PC-3 (cell line): ENCODE measurements around the gene ISCU. TPM values are rescaled to one million over a fixed set of nuclear protein-coding genes. Genes with fewer than 3 reads are reported as not detected.

Experiments
- ATAC-seq: fragments of 200-7000 bp; cut with Tn5 transposase; 2 replicates; pipeline ENCODE4 v1.9.1; 2020; ENCODE audit warnings: mild to moderate bottlenecking, moderate library complexity
- BruUV-seq: library from RNA; stranded (reverse); fragments of 400-500 nt; replicated peaks from 2 replicates; lab custom pipeline; 2021; lab: Mats Ljungman, UMichigan
- CTCF ChIA-PET: fragments of 300-600 bp; sonication (Branson Sonifier 250); formaldehyde crosslinking; loops from one replicate; lab custom pipeline; 2022; ENCODE audit warnings: antibody characterized with exemption; lab: Charles Lee
- POLR2A ChIA-PET: fragments of 300-600 bp; sonication (Branson Sonifier 250); formaldehyde crosslinking; loops from one replicate; lab custom pipeline; 2022; ENCODE audit warnings: antibody characterized with exemption; ENCODE audit not compliant: unreplicated experiment; lab: Charles Lee
- DNase-seq: peaks from one replicate; pipeline ENCODE4 v3.0.0-alpha.2; 2015
- H2AFZ ChIP-seq: fragments of 300-600 bp; sonication (generic); 2 replicates; pipeline ENCODE4 v1.6.0; 2016; ENCODE audit warnings: antibody characterized with exemption, low read length
- H3F3A ChIP-seq: fragments of 300-600 bp; sonication (generic); one replicate; pipeline ENCODE4 v1.6.0; 2017; ENCODE audit warnings: antibody characterized with exemption, low read length, control low read depth, mild to moderate bottlenecking; ENCODE audit not compliant: unreplicated experiment
- H3K27ac ChIP-seq: fragments of 300-600 bp; sonication (generic); 2 replicates; pipeline ENCODE4 v1.5.1; 2016; ENCODE audit warnings: mild to moderate bottlenecking, low read length
- H3K27me3 ChIP-seq: fragments of 300-600 bp; sonication (generic); 2 replicates; pipeline ENCODE4 v1.6.1; 2016; ENCODE audit warnings: low read length, mixed read lengths
- H3K36me3 ChIP-seq: fragments of 300-600 bp; sonication (generic); 2 replicates; pipeline ENCODE4 v1.6.1; 2016; ENCODE audit warnings: low read depth, mixed run types, low read length, mixed read lengths
- H3K4me1 ChIP-seq: fragments of 300-600 bp; sonication (generic); 2 replicates; pipeline ENCODE4 v1.5.1; 2016; ENCODE audit warnings: low read length; ENCODE audit not compliant: insufficient read depth
- H3K4me2 ChIP-seq: fragments of 300-600 bp; sonication (generic); 2 replicates; pipeline ENCODE4 v1.6.0; 2016; ENCODE audit warnings: low read length
- H3K4me3 ChIP-seq: fragments of 300-600 bp; sonication (generic); 2 replicates; pipeline ENCODE4 v1.5.1; 2016; ENCODE audit warnings: mild to moderate bottlenecking, low read length, mixed read lengths
- H3K79me2 ChIP-seq: fragments of 300-600 bp; sonication (generic); 2 replicates; pipeline ENCODE4 v1.6.1; 2017; ENCODE audit warnings: low read length, mixed read lengths
- H3K9ac ChIP-seq: fragments of 300-600 bp; sonication (generic); 2 replicates; pipeline ENCODE4 v1.6.0; 2016; ENCODE audit warnings: mild to moderate bottlenecking, low read length
- H3K9me2 ChIP-seq: fragments of 300-600 bp; sonication (generic); replicated peaks from 2 replicates; pipeline ENCODE4 v1.6.1; 2016; ENCODE audit warnings: mixed run types, low read length, mixed read lengths
- H3K9me3 ChIP-seq: fragments of 300-600 bp; sonication (generic); 2 replicates; pipeline ENCODE4 v1.6.1; 2016; ENCODE audit warnings: low read length, mixed read lengths
- H4K20me1 ChIP-seq: fragments of 300-600 bp; sonication (generic); 2 replicates; pipeline ENCODE4 v1.6.1; 2016; ENCODE audit warnings: low read length, mixed read lengths
- CTCF ChIP-seq: fragments of 300-600 bp; sonication (generic); conservative IDR thresholded peaks from 2 replicates; pipeline ENCODE4 v1.5.1; 2017; ENCODE audit warnings: antibody characterized with exemption, low read depth, mild to moderate bottlenecking, low read length
- EZH2 ChIP-seq: fragments of 300-600 bp; sonication (generic); IDR thresholded peaks from one replicate; pipeline ENCODE4 v1.6.1; 2017; ENCODE audit warnings: antibody characterized with exemption, mild to moderate bottlenecking, low read length; ENCODE audit not compliant: unreplicated experiment
- EZH2phosphoT487 ChIP-seq: fragments of 300-600 bp; sonication (generic); IDR thresholded peaks from 2 replicates; pipeline ENCODE4 v1.6.1; 2018; ENCODE audit warnings: mild to moderate bottlenecking, antibody characterized with exemption, low read length, borderline replicate concordance
- intact Hi-C: fragments of 100-400 bp; cut with micrococcal nuclease; formaldehyde crosslinking; loops from 2 replicates; pipeline ENCODE4 v1.9.0; 2023
- total RNA-seq: library from RNA; depleted of rRNA; stranded (reverse); fragments of >200 nt; gene quantifications from 2 replicates; pipeline ENCODE4 v1.2.3, GENCODE V29; 2014

ISCU gene
- total RNA-seq, 1 experiment from 2014 or later, result 181 TPM

GRCh38 chr12:108567406-108568337 lies 5.3 kb downstream of the ISCU start:
- no peak for ATAC-seq

GRCh38 chr12:108568338-108569154 lies 6.2 kb downstream of the ISCU start:
- H3K9ac ChIP-seq, result no peak overlapping the region
- no peaks in the 10 kb centered on the region for H3K27me3 ChIP-seq
- no peak overlapping the region for H3K4me2 ChIP-seq
- no peaks in the 10 kb centered on the region for H3K9me2 ChIP-seq
- peaks cover 16% of the 10 kb centered on the region for H3K79me2 ChIP-seq
- ChIA-PET CTCF (no interaction called here), POLR2A (no interaction called here)
- peaks cover 5% of the 10 kb centered on the region for H3F3A ChIP-seq
- H4K20me1 ChIP-seq, result no peaks in the 10 kb centered on the region
- peaks cover 18% of the 10 kb centered on the region for H3K4me1 ChIP-seq
- H2AFZ ChIP-seq, result no peak overlapping the region
- H3K9me3 ChIP-seq, result no peaks in the 10 kb centered on the region
- H3K4me3 ChIP-seq, result no peak overlapping the region
- DNase-seq (no peak), ATAC-seq (no peak)
- TF ChIP-seq EZH2phosphoT487 (no peak), EZH2 (no peak), CTCF (no peak)
- H3K27ac ChIP-seq, result no peak overlapping the region
- intact Hi-C loops, result no loop called here
- H3K36me3 ChIP-seq, result peaks cover 46% of the 10 kb centered on the region
- BruUV-seq, result no TSS peak

More at GRCh38 chr12:108567406-108568337, 5.3 kb downstream of the ISCU start:
- Histone ChIP-seq H3K9ac (no peak overlapping the region), H3K9me3 (no peaks in the 10 kb centered on the region), H2AFZ (no peak overlapping the region), H3K4me3 (no peak overlapping the region), H3K79me2 (peaks cover 24% of the 10 kb centered on the region), H3K27ac (no peak overlapping the region), H3K4me1 (peaks cover 18% of the 10 kb centered on the region), H3K4me2 (no peak overlapping the region), H3K9me2 (no peaks in the 10 kb centered on the region), H3F3A (peaks cover 5% of the 10 kb centered on the region), H4K20me1 (no peaks in the 10 kb centered on the region), H3K36me3 (peaks cover 46% of the 10 kb centered on the region), H3K27me3 (no peaks in the 10 kb centered on the region)
- TF ChIP-seq EZH2phosphoT487 (no peak), EZH2 (no peak), CTCF (no peak)
- ChIA-PET CTCF (no interaction called here), POLR2A (interaction anchor here (1.0 kb wide), 1 partner anchor 236 kb away, joined by 6 read pairs; no protein-coding TSS in a partner anchor)
- intact Hi-C loops, result no loop called here
- BruUV-seq, result no TSS peak
- DNase-seq, result no peak
